ENCODE data around the gene ARHGAP15.

ARHGAP15 gene

GRCh38 chr2:143652692-143653091 is 523.5 kb downstream of the ARHGAP15 start:
- no peak for DNase-seq

GRCh38 chr2:143668234-143668633 is 539.0 kb downstream of the ARHGAP15 start:
- no peak for DNase-seq

GRCh38 chr2:143674051-143674450 is 544.8 kb downstream of the ARHGAP15 start:
- DNase-seq, result no peak

GRCh38 chr2:143675021-143675420 is 545.8 kb downstream of the ARHGAP15 start:
- DNase-seq, result no peak

GRCh38 chr2:143679617-143680016 is 550.4 kb downstream of the ARHGAP15 start:
- DNase-seq, result no peak

- DNase-seq, result no peak
Measured at GRCh38 chr2:143680885-143681405, 551.7 kb downstream of the ARHGAP15 start.

GRCh38 chr2:143682436-143683055 is 553.3 kb downstream of the ARHGAP15 start:
- DNase-seq, result no peak

- no peak for DNase-seq
Measured at GRCh38 chr2:143683977-143684376, 554.8 kb downstream of the ARHGAP15 start.

- no peak for DNase-seq
Measured at GRCh38 chr2:143684551-143685320, 555.5 kb downstream of the ARHGAP15 start.

GRCh38 chr2:143685421-143686078 is 556.3 kb downstream of the ARHGAP15 start:
- DNase-seq, result no peak

- DNase-seq, result peak in 1 of 5 experiments; percentile 20
Measured at GRCh38 chr2:143686585-143687164, 557.5 kb downstream of the ARHGAP15 start.

- DNase-seq, result no peak
Measured at GRCh38 chr2:143688248-143688647, 559.0 kb downstream of the ARHGAP15 start.

- no peak for DNase-seq
Measured at GRCh38 chr2:143688815-143689214, 559.6 kb downstream of the ARHGAP15 start.

- DNase-seq, result no peak
Measured at GRCh38 chr2:143689541-143689940, 560.3 kb downstream of the ARHGAP15 start.

- peak in 1 of 5 experiments; percentile 55 for DNase-seq
Measured at GRCh38 chr2:143690235-143690634, 561.0 kb downstream of the ARHGAP15 start.

GRCh38 chr2:143691121-143691520 is 561.9 kb downstream of the ARHGAP15 start:
- no peak for DNase-seq

- DNase-seq, result no peak
Measured at GRCh38 chr2:143692162-143692561, 562.9 kb downstream of the ARHGAP15 start.

GRCh38 chr2:143692967-143693366 is 563.7 kb downstream of the ARHGAP15 start:
- DNase-seq, result no peak

GRCh38 chr2:143694335-143694734 is 565.1 kb downstream of the ARHGAP15 start:
- DNase-seq, result no peak

GRCh38 chr2:143696651-143697050 is 567.4 kb downstream of the ARHGAP15 start:
- no peak for DNase-seq

GRCh38 chr2:143697744-143698143 is 568.5 kb downstream of the ARHGAP15 start:
- DNase-seq, result no peak

- no peak for DNase-seq
Measured at GRCh38 chr2:143698352-143698751, 569.1 kb downstream of the ARHGAP15 start.
